ENCODE data around the gene ARL14. TPM values are rescaled to one million over a fixed set of nuclear protein-coding genes. Genes with fewer than 3 reads are reported as not detected.

The ARL14 gene
- 0.97 to 1.5 TPM (median 1.3 TPM) in 5 replicates for total RNA-seq (2022; extraction: Qiagen RNA extraction; ENCODE audit: low read depth)

DNA sequence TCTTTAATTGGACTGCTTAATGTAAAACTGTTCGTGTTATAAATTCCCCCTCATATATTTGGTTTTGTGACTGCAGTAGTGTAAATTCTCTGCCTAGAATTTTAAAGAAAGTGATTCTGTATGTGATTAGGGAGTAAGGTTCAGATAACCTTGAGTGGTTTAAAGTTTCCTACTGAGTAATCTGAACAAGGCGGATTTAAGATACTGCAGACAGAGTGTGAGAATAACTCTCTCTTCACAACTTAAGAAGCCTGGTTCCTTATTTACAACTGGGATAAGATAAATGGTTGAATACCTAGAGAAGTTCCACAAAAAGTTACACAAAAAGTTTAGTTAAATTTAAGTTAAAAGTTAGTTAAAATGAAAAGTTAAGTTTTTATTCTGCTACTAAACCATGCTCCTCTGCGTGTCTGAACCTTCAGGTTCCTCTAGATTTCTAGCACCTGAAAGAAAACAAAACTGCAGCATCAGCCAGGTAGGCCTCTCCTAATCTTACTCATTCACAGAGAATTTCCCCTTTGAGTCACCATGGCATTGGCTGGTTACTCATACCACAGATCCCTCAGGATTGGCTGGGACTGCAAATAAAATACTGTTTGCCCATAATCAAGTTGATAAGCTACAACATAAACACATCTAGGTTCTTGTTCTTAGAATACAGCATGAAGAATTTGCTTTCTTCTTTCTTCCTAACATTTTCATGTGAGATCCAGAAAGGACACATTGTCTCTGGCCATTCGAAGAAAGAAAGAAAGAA lies at the start of gene ARL14:
TSS of gene ARL14 (plus strand) at position 614 of the 757 bp plus-strand sequence. CDS start 187 bp downstream, outside the sequence.

Other genes starting within 250 kb of the ARL14 start
- gene TRIM59, start 227.4 kb upstream of the ARL14 start, total RNA-seq (2022; extraction: Qiagen RNA extraction; ENCODE audit: low read depth), result 8.9 to 13.9 TPM (median 12.4 TPM) in 5 replicates
- gene KPNA4, start 111.6 kb upstream of the ARL14 start, total RNA-seq (2022; extraction: Qiagen RNA extraction; ENCODE audit: low read depth), result 27.5 to 39.4 TPM (median 35.1 TPM) in 5 replicates
- 0.59 to 0.95 TPM (median 0.67 TPM) in 5 replicates for gene PPM1L, start 79.1 kb downstream of the ARL14 start, total RNA-seq (2022; extraction: Qiagen RNA extraction; ENCODE audit: low read depth)

All from A549 treated with DMSO at 1 μM for 4 hours (cell line).